GM20000 (cell line): ENCODE data around the gene ZIC4.
A peak's percentile ranks its signal among the peaks of the same experiment; 100 is the strongest.

Source experiments
- DNase-seq: peaks from one replicate; pipeline ENCODE4 v3.0.0; 2012; ENCODE audit warnings: low spot score
- CTCF ChIP-seq: IDR thresholded peaks from 2 replicates; pipeline ENCODE4 v1.5.1; 2012; ENCODE audit warnings: mild to moderate bottlenecking, control low read depth; ENCODE audit errors: extremely low read depth, missing control alignments

The ZIC4 gene

GRCh38 chr3:147417551-147418295 lies 11.4 kb upstream of the ZIC4 start:
- TF ChIP-seq CTCF: no peak
- no peak for DNase-seq

GRCh38 chr3:147416931-147417330 lies 10.6 kb upstream of the ZIC4 start:
- TF ChIP-seq CTCF: no peak
- DNase-seq: no peak

- no peak for TF ChIP-seq CTCF
- DNase-seq: no peak
Measured at GRCh38 chr3:147415874-147416273, 9.5 kb upstream of the ZIC4 start.

- TF ChIP-seq CTCF: no peak
- peak; percentile 12 for DNase-seq
Measured at GRCh38 chr3:147415286-147415685, 8.9 kb upstream of the ZIC4 start.

- peak; percentile 9 for DNase-seq
- TF ChIP-seq CTCF: no peak
Measured at GRCh38 chr3:147414390-147415138, 8.2 kb upstream of the ZIC4 start.

- peak; percentile 19 for DNase-seq
- no peak for TF ChIP-seq CTCF
Measured at GRCh38 chr3:147413686-147414389, 7.5 kb upstream of the ZIC4 start.
